COLO668 (cell line): Measurements from ENCODE around the gene GSS.
"Not testable (repeated sequence)": the region's sequence is repeated elsewhere in the genome, so short reads cannot be mapped to it uniquely, and the experiment has no call there.

Source experiments
- DNase-seq: peaks from one replicate; lab custom pipeline; 2025; ENCODE audit not compliant: unreplicated experiment; lab: John Stamatoyannopoulos, UW

The GSS gene

DNA sequence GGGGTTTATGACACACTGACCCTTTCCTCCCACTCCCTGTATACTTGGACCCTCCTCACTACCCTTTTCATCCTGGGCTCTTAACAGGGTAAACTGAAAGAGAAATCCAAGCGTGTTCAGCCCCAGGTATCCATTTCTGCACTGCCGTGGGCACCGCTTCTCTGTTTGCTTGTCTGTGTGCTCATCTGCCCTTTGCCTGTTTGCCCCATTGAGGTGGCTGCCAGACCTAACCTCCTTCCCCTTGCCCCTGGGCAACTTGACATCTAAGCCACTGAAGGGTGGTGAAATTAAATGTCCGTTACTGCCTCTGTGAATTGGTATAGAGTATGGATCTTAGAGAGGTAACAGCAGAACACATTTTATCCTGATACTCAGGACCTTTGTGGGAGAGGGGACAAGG, 40.5 kb downstream of the GSS start:
- DNase-seq = no peak

DNA sequence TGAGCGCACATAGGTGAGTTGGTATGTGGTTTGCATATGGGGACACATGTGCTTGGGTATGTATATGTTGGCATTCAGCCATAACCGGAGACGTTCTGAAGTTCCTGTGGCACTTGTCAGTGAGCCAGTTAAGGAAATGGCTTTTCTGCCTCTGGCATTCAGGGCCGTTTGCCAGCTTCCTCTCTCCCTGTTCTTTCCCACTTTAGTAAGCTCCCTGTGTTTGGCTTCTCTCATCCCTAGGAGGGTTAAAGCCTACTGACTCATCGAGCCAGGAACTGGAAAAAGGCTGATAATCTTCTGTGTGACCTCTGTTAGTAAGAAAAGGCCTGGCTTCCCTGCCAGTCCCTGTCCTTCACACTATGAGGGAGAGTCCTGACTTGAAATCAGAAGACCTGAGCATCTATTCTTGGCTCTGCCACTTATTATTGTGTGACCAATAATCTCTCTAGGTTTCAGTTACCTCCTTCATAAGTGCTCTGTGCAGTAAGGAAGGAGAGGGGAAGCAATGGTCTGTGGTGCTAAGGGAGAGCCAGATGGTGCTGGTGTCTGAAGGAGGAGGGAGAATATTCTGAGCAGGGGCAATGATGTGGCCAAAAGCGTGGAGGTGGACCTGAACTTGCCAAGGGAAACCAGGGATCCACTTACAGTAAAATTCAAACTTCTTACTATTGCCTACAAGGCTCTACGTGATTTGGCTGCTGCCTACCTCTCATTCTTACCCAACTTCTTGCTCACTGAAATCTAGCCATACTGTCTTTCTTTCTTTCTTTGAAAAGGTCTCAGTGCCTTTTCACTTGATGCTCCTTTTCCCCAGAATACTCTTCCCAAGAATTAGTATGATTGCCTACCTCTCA, 47.8 kb downstream of the GSS start:
- DNase-seq = peak; percentile 30

DNA sequence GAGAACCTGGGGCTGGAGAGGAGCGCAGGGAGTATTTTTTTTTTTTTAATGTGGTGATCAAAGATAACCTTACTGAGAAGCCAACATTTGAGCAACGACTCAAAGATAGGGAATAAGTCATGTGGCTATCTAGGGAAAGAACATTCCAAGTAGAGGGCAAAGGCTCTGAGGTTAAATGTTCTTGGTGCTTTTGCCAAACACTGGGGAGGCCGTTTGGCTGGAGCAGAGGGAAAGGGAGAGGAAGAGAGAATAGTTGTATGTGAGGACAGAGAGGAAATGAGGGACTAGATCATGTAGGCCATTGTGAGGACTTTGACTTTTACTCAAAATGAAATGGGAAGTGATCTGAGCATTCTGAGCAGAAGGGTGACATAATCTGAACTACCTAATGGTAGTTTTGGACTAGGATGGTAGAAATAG, 51.4 kb downstream of the GSS start:
- no peak for DNase-seq

DNA sequence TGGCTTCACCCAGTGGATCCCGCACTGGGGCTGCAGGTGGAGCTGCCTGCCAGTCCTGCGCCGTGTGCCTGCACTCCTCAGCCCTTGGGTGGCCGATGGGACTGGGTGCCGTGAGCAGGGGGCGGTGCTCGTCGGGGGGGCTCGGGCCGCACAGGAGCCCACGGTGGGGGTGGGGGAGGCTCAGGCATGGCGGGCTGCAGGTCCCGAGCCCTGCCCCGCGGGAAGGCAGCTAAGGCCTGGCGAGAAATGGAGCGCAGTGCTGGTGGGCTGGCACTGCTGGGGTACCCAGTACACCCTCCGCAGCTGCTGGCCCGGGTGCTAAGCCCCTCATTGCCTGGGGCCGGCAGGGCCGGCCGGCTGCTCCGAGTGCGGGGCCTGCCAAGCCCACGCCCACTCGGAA, 56.9 kb downstream of the GSS start:
- DNase-seq = not testable (repeated sequence)

DNA sequence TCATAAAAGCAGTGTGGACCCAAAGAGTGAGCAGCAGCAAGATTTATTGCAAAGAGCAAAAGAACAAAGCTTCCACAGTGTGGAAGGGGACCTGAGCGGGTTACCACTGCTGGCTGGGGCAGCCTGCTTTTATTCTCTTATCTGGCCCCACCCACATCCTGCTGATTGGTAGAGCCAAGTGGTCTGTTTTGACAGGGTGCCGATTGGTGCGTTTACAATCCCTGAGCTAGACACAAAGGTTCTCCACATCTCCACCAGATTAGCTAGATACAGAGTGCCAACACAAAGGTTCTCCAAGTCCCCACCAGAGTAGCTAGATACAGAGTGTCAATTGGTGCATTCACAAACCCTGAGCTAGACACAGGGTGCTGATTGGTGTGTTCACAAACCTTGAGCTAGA, 57.5 kb downstream of the GSS start:
- DNase-seq = not testable (repeated sequence)

DNA sequence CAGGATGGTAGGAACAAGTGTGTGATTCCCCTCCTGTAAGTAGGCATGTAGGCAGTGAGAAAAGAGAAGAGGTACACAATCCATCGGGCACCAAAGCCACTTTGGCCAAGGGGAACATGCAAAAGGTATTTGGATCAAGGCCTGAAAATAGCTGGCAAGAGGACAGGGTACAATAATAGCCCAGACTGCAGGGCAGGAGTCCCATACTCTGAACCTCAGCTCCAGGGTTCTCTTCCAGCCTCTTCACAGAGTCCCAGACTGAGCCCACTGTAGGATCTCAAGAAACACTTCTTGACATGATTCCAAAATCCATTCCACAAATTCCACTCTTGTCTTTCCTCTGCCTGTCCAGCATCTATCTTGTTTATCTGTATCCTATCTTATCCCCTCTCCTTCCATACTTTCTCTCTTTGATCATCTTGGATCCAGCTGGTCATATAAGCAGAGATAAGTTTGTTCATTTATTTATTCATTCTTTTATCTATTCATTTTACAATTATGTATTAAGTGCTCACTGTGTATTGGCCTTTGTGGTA, 59.5 kb downstream of the GSS start:
- no peak for DNase-seq

DNA sequence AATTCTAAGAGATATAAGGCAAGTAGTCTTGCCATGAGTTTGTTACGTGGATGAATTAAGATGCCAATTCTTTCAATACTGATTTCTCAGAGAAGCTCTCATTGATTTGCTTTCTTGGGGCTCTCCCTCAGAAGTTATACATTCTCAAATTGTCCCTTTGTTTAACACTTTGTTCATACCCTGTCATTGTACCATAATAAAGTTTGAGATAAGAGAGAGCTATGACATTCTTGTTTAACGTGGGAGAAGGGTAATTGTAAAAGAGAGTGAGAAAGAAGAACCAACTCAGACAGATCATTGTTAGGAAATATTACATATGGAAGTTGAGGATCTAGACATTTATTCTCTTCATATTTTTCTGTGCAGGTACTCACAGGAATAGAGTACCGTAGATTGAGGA, 60.1 kb downstream of the GSS start:
- DNase-seq = no peak

DNA sequence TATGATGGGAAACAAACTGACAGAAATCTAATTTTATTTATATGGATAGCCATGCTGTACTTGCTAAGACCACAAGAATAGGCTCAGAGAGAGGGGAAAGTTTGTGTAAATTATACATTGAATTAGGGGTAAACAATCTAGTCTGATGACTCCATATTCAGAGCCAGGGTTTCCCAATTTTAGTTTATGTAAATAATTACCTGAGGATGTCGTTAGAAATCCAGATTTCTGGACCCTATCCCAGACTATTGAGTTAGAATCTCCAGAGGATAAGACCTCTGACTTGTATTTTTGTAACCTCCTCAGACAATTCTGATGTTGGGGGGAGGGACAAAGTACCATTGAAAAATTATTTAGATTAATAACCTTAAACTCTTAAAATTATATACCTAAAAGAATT, 60.9 kb downstream of the GSS start:
- DNase-seq = no peak

DNA sequence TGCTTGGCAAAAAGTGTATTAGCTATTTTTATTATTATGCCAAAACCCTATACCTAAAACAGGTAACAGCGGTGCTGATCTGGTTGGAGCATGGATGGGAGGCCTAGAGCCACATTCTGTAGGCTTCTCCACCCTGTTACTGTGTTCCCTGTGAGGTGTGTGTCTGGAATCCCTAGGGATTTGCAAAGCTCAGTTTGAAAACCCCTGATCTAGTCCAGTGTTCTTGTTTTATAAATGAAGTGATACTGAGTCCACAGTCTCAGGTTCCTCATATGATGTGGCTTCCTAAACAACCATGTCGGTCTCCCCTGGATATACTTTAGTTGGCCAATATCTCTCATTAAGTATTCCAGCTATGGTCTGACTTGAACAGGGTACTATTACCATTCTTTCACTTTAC, 62.9 kb downstream of the GSS start:
- no peak for DNase-seq

DNA sequence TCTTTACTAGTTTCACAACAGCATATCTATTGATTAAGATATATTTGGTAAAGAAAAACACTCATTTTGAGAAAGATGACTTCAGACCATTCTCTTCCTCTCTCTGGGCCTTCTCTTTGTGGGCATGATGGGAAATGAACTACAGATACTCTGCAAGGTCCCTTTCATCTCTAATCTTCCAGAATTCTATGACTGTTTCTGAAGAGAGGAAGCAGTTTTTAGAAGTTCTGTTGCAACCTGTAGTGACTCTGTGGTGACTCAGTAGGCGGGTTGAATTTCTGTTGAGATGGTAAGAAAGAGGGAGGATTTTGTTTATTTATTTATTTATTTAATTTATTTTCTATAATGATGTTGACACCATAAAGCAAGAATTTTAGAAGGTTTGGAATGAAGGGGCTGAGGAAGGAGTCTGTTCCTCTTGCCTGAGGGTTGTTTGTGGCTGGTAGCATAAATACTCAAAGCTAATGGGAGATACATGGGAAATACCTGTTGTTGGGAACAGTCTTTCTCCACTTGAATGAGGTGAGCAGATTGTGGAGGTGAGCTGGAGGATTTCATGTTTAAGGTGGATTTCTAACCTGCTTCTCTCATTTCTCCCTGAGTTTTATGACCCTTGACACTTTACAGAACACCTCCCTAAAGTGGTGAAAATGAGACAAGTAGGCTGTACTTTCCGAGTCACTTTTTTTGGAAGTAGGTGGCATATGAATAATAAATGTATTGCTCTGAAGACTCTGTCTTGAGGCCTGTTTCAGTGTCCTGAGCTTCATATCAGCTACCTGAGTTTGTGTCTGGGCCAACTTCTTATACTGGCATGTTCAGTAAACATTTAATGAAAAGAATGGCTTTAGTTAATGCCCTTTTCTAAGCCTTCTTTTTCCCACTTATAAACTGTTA, 64.2 kb downstream of the GSS start:
- DNase-seq = no peak

DNA sequence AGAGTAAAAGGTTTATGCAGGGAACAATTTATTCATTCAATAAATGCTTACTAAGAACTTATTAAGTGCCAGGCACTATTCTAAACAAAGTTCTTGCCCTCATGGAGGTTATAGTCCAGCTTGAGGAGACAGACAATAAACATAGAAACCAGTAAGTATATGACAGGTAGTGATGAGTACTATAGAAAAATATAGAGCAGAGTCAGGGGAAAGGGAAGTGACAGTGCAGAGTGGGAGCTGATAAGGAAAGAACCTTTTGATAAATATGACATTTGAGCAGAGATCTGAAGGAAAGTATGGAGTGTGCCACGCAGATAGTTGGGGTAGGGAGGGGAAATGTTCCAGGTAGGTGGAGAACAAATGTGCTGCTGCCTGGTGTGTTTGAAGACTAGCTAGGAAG, 67.1 kb downstream of the GSS start:
- DNase-seq = no peak

DNA sequence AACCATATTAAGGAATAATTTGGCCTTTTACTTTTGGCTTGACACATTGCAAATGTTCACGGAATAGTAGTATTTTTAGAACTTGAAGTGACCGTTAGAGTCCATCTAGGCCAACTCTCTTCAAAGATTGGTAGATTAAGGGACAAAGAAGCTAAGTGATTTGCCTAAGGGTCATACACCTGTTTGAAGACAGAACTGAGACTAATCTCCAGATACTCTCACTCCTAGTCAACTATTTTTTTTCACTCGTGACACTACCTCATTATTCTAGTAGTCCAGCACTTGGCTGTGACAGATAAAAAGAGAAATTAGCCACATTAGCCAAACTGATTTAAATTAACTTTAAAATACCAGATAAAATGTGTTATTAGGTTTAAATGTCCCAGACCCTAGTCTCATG, 68.6 kb downstream of the GSS start:
- DNase-seq = no peak

DNA sequence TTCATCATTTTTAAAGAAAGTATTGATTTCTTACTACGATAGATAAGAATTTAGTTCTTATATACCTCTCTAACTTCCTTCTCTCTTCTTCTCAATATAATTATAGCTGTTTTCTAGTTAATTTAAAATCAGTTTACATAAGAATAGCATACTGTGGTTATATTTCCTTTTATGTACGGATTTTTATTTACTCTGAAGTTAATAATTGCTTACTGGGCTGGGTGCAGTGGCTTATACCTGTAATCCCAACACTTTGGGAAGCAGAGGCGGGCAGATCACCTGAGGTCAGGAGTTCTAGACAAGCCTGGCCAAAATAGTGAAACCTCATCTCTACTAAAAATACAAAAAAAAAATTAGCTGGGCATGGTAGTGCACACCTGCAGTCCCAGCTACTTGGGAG, 69.5 kb downstream of the GSS start:
- no peak for DNase-seq

DNA sequence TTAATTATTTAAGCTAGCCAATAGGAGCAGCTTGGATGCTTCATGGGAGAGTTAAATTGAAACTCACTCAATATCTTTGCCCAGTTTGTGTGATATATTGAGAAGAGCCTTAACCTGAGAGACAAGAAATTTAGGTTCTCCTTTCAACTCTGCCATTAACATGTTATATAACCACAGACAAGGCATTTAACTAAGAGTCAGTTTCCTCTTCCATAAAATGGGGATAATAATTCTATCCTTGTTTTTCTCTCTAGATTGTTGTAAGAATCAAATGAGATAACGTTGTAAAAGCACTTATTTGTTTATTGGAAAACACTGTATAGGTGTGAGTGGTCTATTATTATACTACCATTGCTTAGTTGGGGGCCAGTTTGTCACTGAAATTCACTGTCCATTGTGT, 71.3 kb downstream of the GSS start:
- no peak for DNase-seq

DNA sequence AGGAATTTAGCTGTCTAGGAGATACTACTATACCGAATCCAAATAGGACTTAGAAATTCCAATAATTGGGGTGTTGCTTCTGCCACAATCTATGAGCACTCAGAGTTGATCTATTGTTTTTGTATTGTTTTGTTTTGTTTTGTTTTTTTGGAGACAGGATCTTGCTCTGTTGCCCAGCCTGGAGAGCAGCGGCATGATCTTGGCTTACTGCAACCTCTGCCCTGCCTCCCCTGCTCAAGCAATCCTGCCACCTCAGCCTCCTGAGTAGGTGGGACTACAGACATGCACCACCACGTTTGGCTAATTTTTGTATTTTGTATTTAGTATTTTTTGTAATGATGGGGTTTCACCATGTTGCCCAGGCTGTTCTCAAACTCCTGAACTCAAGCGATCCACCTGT, 71.8 kb downstream of the GSS start:
- DNase-seq = no peak

DNA sequence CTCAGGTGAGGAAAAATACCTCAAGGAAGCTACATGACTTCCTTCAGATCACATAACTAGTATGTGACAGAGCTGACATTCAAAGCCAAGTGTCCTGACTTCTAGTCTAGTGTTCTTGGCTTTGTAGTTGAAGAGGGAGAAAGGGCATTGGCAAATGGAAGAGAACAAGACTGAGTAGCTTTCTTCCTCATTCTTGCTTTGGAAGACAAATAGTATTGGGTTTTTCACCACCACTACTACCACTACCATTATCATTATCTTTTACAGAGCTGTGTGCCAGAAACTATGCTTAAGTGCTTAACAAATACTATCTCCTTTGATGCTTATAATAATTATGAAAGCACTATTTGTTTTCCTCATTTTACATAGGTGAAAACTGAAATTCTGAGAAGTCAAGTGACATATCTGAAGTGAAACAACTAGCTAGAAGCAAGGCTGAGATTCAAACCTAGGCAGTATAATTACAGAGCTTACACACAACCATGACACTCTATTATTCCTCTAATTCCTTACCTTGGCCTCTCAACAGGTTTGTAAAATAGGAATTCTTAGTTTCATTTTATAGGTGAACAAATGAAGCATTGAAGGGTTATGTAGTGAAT, 72.4 kb downstream of the GSS start:
- DNase-seq = no peak

DNA sequence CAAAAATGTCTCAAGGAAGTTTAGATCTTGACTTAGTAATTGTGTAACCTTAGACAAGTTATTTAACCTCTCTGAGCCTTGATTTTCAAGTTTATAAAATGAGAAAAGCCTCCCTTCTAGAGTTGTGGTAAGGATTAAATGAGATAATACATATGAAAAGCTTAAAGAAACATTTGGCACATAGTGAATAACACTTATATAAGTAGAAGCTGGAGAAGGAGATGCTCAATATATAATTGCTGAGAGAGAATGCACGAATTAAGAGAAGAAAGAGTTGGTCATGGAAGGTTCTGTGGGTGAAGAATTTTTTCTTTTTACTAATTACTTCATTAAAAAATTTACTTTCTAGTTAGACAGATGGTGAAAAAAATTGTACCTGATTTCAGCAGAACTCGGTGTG, 73.9 kb downstream of the GSS start:
- DNase-seq = no peak

DNA sequence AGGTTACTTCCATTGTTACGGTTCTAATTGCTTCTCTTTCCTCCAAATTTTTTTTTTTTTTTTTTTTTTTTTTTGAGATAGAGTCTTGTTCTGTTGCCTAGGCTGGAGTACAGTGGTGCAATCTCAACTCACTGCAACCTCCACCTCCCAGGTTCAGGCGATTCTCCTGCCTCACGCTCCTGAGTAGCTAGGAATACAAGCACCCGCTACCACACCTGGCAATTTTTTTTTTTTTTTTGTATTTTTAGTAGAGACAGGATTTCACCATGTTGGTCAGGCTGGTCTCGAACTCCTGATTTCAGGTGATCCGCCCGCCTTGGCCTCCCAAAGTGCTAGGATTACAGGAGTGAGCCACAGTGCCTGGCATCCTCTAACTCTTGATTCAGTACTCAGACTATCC, 74.6 kb downstream of the GSS start:
- not testable (repeated sequence) for DNase-seq

DNA sequence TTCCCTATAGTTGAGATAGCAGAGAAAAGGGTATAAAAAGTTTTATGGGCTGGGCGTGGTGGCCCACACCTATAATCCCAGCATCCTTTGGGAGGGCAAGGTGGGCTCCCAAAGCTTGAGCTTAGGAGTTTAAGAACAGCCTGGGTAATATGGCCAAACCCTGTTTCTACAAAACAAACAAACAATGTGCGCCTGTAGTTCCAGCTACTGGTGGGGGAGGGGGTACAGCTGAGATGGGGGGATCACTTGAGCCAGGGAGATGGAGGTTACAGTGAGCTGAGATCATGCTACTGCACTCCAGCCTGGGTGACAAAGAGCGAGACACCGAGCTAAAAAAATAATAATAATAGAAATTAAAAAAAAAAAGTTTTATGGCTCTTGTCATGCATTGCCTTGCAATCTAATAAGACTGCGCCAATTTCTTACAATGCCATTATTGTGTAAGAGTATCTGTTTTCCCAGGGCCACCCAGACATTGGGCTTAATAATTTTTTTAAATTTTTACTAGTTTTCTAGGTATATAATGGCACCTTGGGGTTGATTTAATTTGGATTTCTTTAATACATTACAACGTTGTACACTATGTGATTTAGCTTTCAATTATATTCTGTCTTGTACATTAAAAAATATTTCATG, 75.3 kb downstream of the GSS start:
- no peak for DNase-seq
